ENCODE results near the gene STAP1.

DNA sequence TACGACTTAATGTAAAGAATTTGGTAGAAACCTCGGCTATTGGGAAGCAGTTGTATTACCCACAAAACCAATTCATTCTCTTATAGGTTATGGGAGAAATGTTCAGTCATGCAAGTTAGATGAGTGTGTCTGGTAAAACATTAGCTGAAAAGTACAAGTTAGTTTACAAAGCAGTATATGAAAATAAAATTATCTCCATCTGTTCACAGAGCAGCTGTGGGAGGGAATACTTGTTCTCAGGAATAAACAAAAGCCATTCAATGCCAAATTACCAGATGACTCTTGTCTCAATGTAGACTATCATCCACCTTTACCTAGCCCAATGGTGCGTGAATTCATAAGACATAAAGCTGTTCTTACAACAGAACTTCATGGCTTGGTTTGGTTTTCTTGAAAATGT lies 28.6 kb downstream of the STAP1 start:
- TF ChIP-seq EP300 (IDR thresholded peaks at IDR 0.05) = no peak
- no peak for TF ChIP-seq POLR2A (IDR thresholded peaks at IDR 0.05)
- TF ChIP-seq, protein P1, sequence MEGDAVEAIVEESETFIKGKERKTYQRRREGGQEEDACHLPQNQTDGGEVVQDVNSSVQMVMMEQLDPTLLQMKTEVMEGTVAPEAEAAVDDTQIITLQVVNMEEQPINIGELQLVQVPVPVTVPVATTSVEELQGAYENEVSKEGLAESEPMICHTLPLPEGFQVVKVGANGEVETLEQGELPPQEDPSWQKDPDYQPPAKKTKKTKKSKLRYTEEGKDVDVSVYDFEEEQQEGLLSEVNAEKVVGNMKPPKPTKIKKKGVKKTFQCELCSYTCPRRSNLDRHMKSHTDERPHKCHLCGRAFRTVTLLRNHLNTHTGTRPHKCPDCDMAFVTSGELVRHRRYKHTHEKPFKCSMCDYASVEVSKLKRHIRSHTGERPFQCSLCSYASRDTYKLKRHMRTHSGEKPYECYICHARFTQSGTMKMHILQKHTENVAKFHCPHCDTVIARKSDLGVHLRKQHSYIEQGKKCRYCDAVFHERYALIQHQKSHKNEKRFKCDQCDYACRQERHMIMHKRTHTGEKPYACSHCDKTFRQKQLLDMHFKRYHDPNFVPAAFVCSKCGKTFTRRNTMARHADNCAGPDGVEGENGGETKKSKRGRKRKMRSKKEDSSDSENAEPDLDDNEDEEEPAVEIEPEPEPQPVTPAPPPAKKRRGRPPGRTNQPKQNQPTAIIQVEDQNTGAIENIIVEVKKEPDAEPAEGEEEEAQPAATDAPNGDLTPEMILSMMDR (IDR thresholded peaks at IDR 0.05) = no peak
- TF ChIP-seq POLR2AphosphoS5 (IDR thresholded peaks at IDR 0.05) = no peak

Measured in upper lobe of left lung (tissue), 4 donors.